Kidney (tissue), 14 donors: ENCODE data around the gene CYBRD1. TPM values are rescaled to one million over a fixed set of nuclear protein-coding genes. Genes with fewer than 3 reads are reported as not detected.

Experiments used
- DNase-seq, 5 donors: peaks; one replicate each; pipeline ENCODE4 v3.0.0-alpha.2; 2013 to 2020
- FAIRE-seq: peaks from 2 replicates; lab custom pipeline; 2012; peaks lifted over from hg19 to GRCh38; lab: Jason Lieb, UNC
- H3K27ac ChIP-seq, 2 donors: one replicate each; pipeline ENCODE4 v1.7.0; 2013; ENCODE audit warnings: low read depth in 2 of 2, low read length in 2 of 2, inconsistent platforms in 1 of 2
- H3K27me3 ChIP-seq: one replicate; pipeline ENCODE4 v1.7.1; 2013; ENCODE audit warnings: low read length, inconsistent platforms; ENCODE audit not compliant: control insufficient read depth, insufficient read depth
- H3K36me3 ChIP-seq, 3 donors: one replicate each; pipeline versions ENCODE4 v1.7.0 to v1.7.1; 2013; ENCODE audit warnings: low read length in 3 of 3, control low read depth in 1 of 3, inconsistent platforms in 1 of 3; ENCODE audit not compliant: insufficient read depth in 3 of 3, control insufficient read depth in 2 of 3
- H3K4me1 ChIP-seq, 3 donors: one replicate each; pipeline versions ENCODE4 v1.7.0 to v1.7.1; 2013; ENCODE audit warnings: low read length in 3 of 3, inconsistent platforms in 1 of 3, low read depth in 1 of 3; ENCODE audit not compliant: control insufficient read depth in 2 of 3, insufficient read depth in 2 of 3
- H3K4me3 ChIP-seq, 3 donors: one replicate each; pipeline versions ENCODE4 v1.7.0 to v1.8.1; 2013; ENCODE audit warnings: low read length in 3 of 3, control low read depth in 1 of 3, inconsistent platforms in 1 of 3
- H3K9ac ChIP-seq, 3 donors: one replicate each; pipeline versions ENCODE4 v1.7.0 to v1.7.1; 2013; ENCODE audit warnings: low read length in 3 of 3, control low read depth in 1 of 3, inconsistent platforms in 1 of 3
- H3K9me3 ChIP-seq, 3 donors: one replicate each; pipeline versions ENCODE4 v1.7.0 to v1.7.1; 2013; ENCODE audit warnings: low read length in 3 of 3, control low read depth in 1 of 3, inconsistent platforms in 1 of 3; ENCODE audit not compliant: control insufficient read depth in 2 of 3, insufficient read depth in 1 of 3
- CTCF ChIP-seq: IDR thresholded peaks from 3 replicates; pipeline ENCODE4 v1.5.1; 2012; ENCODE audit warnings: mild to moderate bottlenecking, moderate library complexity, borderline replicate concordance; ENCODE audit not compliant: insufficient read depth; ENCODE audit errors: extremely low read depth
- intact Hi-C: fragments of 100-400 bp; cut with DNase I; formaldehyde crosslinking; loops from one replicate; pipeline ENCODE4 v1.11.1; 2022
- polyA plus RNA-seq: library from polyadenylated mRNA; stranded (reverse); fragments of 350-450 nt; fragmentation: Illumina TruSeq; extraction: RNeasy Lipid Tissue Mini Kit (QIAGEN cat#74804); gene quantifications from one replicate; pipeline ENCODE4 v1.2.3, GENCODE V29; 2014; ENCODE audit warnings: low read depth, low replicate concordance; ENCODE audit not compliant: insufficient read depth
- total RNA-seq: library from RNA; stranded (reverse); fragmentation: NEBNext Ultra II Directional; extraction: Animal tissue kit (Norgen Biotek cat#: 25700); gene quantifications from one replicate; pipeline ENCODE4 v1.2.1, GENCODE V29; 2021
- donor health status: control.
- donor health status: control.
- donor health status: control.
- donor health status: control.
- donor health status: control.
- donor health status: DM: yes; HTN: yes; CAD: no.
- donor health status: Normal renal cell carcinoma (clear cell type).

Gene CYBRD1
- total and polyA plus RNA-seq, 2 donors from 2014 or later, result 17.7 to 57.3 TPM

- intact Hi-C loops, result no loop called here
- no peak overlapping the region for H3K27ac ChIP-seq
- H3K4me3 ChIP-seq, result no peak overlapping the region
- no peaks in the 10 kb centered on the region for H3K4me1 ChIP-seq
- H3K9ac ChIP-seq, result no peak overlapping the region
- no peak for TF ChIP-seq CTCF
- DNase-seq (peak in 4 of 5 donors; percentile 30 to 76 (median 47)), FAIRE-seq (no peak)
- H3K27me3 ChIP-seq, result no peaks in the 10 kb centered on the region
- H3K9me3 ChIP-seq, result no peaks in the 10 kb centered on the region
- peaks cover 0 to 6% (median 0%) of the 10 kb centered on the region in 3 donors for H3K36me3 ChIP-seq
These were observed 39.4 kb upstream of the CYBRD1 start for GRCh38 chr2:171482877-171483276.

- Histone ChIP-seq H3K4me1 (no peaks in the 10 kb centered on the region), H3K4me3 (no peak overlapping the region), H3K27ac (no peak overlapping the region), H3K9me3 (no peaks in the 10 kb centered on the region), H3K27me3 (no peaks in the 10 kb centered on the region), H3K36me3 (peaks cover 0 to 6% (median 0%) of the 10 kb centered on the region in 3 donors), H3K9ac (no peak overlapping the region)
- no peak for FAIRE-seq
- no peak for TF ChIP-seq CTCF
- DNase-seq, result no peak
- intact Hi-C loops, result no loop called here
These were observed 38.5 kb upstream of the CYBRD1 start for GRCh38 chr2:171483793-171484192.

GRCh38 chr2:171485116-171485515 lies 37.2 kb upstream of the CYBRD1 start:
- Histone ChIP-seq H3K9me3 (no peaks in the 10 kb centered on the region), H3K36me3 (peaks cover 0 to 6% (median 0%) of the 10 kb centered on the region in 3 donors), H3K27ac (no peak overlapping the region), H3K4me3 (no peak overlapping the region), H3K4me1 (no peaks in the 10 kb centered on the region), H3K9ac (no peak overlapping the region), H3K27me3 (no peaks in the 10 kb centered on the region)
- TF ChIP-seq CTCF, result no peak
- DNase-seq, result no peak
- no peak for FAIRE-seq
- intact Hi-C loops, result no loop called here

- Histone ChIP-seq H3K9me3 (no peaks in the 10 kb centered on the region), H3K4me1 (no peaks in the 10 kb centered on the region), H3K4me3 (no peak overlapping the region), H3K36me3 (peaks cover 0 to 6% (median 0%) of the 10 kb centered on the region in 3 donors), H3K9ac (no peak overlapping the region), H3K27me3 (no peaks in the 10 kb centered on the region), H3K27ac (no peak overlapping the region)
- no peak for TF ChIP-seq CTCF
- no peak for FAIRE-seq
- intact Hi-C loops, result no loop called here
- no peak for DNase-seq
These were observed 35.1 kb upstream of the CYBRD1 start for GRCh38 chr2:171487201-171487600.
